ENCODE measurements around the gene MDN1. TPM values are rescaled to one million over a fixed set of nuclear protein-coding genes. Genes with fewer than 3 reads are reported as not detected.
A peak's percentile ranks its signal among the peaks of the same experiment; 100 is the strongest.

The MDN1 gene
- total RNA-seq, 1 experiment from 2014 or later: 117 TPM

DNA sequence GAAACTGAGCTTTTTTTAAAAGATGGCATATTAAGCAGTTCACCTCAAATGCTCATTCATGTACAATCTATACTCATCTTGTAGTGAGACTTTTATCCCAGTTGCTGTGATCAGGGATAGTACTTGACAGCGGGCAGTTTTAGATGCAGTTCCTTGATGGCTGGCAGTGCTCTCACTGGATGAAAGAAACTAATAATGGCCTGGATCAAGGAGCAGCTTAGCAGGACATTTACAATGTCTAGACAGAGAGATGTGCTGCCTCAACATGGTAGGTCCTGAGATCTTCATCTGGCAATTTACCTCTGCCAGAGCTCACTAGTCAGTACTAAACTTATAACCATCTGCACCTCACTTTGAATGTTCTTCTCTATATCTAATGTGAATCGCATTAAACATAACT, 134.3 kb downstream of the MDN1 start:
- WGBS (ENCODE audit: extremely low coverage, insufficient read length, low lambda C conversion rate): no CpG with 5 or more reads among the region's 2 CpGs
- H3K4me3 Mint-ChIP-seq: no peak overlapping the region
- H3K56ac ChIP-seq (ENCODE audit: insufficient read length, low read depth, low read length): no peak overlapping the region
- peaks cover 3% of the 10 kb centered on the region; the same call in 1 of the 2 replicates for H3K4me1 ChIP-seq (ENCODE audit: insufficient read depth, low read length)
- no peak overlapping the region for H3K9ac ChIP-seq (ENCODE audit: extremely low read depth, insufficient read length, low read length)
- no peak overlapping the region for H2BK5ac ChIP-seq (ENCODE audit: insufficient read length, low read length)
- H4K5ac ChIP-seq (ENCODE audit: insufficient read length, low read depth, low read length): no peak overlapping the region
- H3K27me3 Mint-ChIP-seq (ENCODE audit: low read depth): no peaks in the 10 kb centered on the region
- H3K23me2 ChIP-seq (ENCODE audit: insufficient read length, low read depth, low read length, poor library complexity, severe bottlenecking): no peaks in the 10 kb centered on the region
- H3K79me2 ChIP-seq (ENCODE audit: insufficient read depth, low read length): no peaks in the 10 kb centered on the region
- no peak overlapping the region for H3K14ac ChIP-seq (ENCODE audit: insufficient read depth, low read length)
- TF ChIP-seq, protein P1, sequence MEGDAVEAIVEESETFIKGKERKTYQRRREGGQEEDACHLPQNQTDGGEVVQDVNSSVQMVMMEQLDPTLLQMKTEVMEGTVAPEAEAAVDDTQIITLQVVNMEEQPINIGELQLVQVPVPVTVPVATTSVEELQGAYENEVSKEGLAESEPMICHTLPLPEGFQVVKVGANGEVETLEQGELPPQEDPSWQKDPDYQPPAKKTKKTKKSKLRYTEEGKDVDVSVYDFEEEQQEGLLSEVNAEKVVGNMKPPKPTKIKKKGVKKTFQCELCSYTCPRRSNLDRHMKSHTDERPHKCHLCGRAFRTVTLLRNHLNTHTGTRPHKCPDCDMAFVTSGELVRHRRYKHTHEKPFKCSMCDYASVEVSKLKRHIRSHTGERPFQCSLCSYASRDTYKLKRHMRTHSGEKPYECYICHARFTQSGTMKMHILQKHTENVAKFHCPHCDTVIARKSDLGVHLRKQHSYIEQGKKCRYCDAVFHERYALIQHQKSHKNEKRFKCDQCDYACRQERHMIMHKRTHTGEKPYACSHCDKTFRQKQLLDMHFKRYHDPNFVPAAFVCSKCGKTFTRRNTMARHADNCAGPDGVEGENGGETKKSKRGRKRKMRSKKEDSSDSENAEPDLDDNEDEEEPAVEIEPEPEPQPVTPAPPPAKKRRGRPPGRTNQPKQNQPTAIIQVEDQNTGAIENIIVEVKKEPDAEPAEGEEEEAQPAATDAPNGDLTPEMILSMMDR (conservative IDR thresholded peaks at IDR 0.05): no peak
- no peaks in the 10 kb centered on the region for H4K20me1 ChIP-seq (ENCODE audit: control insufficient read depth, insufficient read depth, insufficient read length)
- H3K79me1 ChIP-seq (ENCODE audit: insufficient read depth, low read depth, low read length, poor library complexity, severe bottlenecking): no peaks in the 10 kb centered on the region
- H3K27ac Mint-ChIP-seq: peak overlapping the region in 2 of 3 experiments; percentile 33 to 93; a peak in 4 of 7 replicates
- DNase-seq: no peak
- no peaks in the 10 kb centered on the region for H3K9me3 Mint-ChIP-seq
- no peak overlapping the region for H4K8ac ChIP-seq (replicated peaks; ENCODE audit: insufficient read length, low read depth, low read length)
- no peak overlapping the region for H3K27ac ChIP-seq (ENCODE audit: insufficient read length, low read depth, low read length)
- no peak overlapping the region for H2BK12ac ChIP-seq (ENCODE audit: insufficient read length, low read depth, low read length)
- no peak overlapping the region for H2BK120ac ChIP-seq (ENCODE audit: low read depth, low read length, poor library complexity, severe bottlenecking)
- no peak overlapping the region for H3K4me2 ChIP-seq (ENCODE audit: insufficient read depth, insufficient read length, low read length)
- no peaks in the 10 kb centered on the region for H3K9me3 ChIP-seq (ENCODE audit: control insufficient read depth, low read depth, low read length)
- H3K27me3 ChIP-seq (ENCODE audit: insufficient read depth, low read length): no peaks in the 10 kb centered on the region
- no peak overlapping the region for H3K18ac ChIP-seq (ENCODE audit: insufficient read length, low read depth, low read length)
- H3T11ph ChIP-seq (ENCODE audit: low read length): no peak overlapping the region
- H2AFZ ChIP-seq (ENCODE audit: low read length): no peak overlapping the region
- H3K4me1 Mint-ChIP-seq: peaks cover 29 to 32% of the 10 kb centered on the region in 2 experiments
- no peak overlapping the region for H2AK5ac ChIP-seq (ENCODE audit: insufficient read length, low read length)
- H3K36me3 Mint-ChIP-seq (ENCODE audit: insufficient read depth in 1 of 3, low read depth in 3 of 3): peaks cover 78 to 98% (median 81%) of the 10 kb centered on the region in 3 experiments; a peak in 6 of 7 replicates
- H2BK15ac ChIP-seq (ENCODE audit: low read depth, low read length): no peak overlapping the region
- no peak overlapping the region for H3K4ac ChIP-seq (ENCODE audit: low read depth, low read length)
- H2BK20ac ChIP-seq (ENCODE audit: low read depth, low read length, poor library complexity, severe bottlenecking): no peak overlapping the region
- no peak overlapping the region for H4K91ac ChIP-seq (ENCODE audit: insufficient read length, low read depth, low read length)
- H3K23ac ChIP-seq (ENCODE audit: insufficient read length, low read depth, low read length): no peak overlapping the region
